GM20000 (cell line): ENCODE data around the gene TMEM244.
"Not testable (repeated sequence)": the region's sequence is repeated elsewhere in the genome, so short reads cannot be mapped to it uniquely, and the experiment has no call there.

Experiments
- DNase-seq: peaks from one replicate; pipeline ENCODE4 v3.0.0; 2012; ENCODE audit warnings: low spot score
- TF ChIP-seq, protein P1 (sequence below): IDR thresholded peaks from 2 replicates; pipeline ENCODE4 v1.5.1; 2012; ENCODE audit warnings: mild to moderate bottlenecking, control low read depth; ENCODE audit errors: extremely low read depth, missing control alignments

Gene TMEM244

DNA sequence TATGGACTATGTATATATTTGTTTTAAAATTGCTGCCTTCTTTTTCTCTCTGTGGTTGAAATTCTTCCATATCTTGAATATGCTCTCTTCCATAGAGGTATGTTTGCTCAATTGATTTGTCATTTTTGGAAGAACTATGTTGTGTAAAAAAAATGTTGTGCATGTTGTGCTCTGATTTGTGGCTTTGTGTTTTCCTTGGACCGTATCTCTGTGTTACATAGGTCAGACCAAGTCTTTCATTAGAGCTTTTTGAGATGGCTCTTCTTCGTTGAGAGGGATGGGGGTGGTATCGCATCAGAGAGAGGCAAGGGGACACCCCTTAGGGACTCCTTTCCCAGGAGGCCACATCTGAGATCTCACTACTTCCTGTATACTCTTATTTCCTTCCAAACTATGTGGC lies 43.8 kb downstream of the TMEM244 start:
- DNase-seq: no peak
- TF ChIP-seq, protein P1, sequence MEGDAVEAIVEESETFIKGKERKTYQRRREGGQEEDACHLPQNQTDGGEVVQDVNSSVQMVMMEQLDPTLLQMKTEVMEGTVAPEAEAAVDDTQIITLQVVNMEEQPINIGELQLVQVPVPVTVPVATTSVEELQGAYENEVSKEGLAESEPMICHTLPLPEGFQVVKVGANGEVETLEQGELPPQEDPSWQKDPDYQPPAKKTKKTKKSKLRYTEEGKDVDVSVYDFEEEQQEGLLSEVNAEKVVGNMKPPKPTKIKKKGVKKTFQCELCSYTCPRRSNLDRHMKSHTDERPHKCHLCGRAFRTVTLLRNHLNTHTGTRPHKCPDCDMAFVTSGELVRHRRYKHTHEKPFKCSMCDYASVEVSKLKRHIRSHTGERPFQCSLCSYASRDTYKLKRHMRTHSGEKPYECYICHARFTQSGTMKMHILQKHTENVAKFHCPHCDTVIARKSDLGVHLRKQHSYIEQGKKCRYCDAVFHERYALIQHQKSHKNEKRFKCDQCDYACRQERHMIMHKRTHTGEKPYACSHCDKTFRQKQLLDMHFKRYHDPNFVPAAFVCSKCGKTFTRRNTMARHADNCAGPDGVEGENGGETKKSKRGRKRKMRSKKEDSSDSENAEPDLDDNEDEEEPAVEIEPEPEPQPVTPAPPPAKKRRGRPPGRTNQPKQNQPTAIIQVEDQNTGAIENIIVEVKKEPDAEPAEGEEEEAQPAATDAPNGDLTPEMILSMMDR: no peak

DNA sequence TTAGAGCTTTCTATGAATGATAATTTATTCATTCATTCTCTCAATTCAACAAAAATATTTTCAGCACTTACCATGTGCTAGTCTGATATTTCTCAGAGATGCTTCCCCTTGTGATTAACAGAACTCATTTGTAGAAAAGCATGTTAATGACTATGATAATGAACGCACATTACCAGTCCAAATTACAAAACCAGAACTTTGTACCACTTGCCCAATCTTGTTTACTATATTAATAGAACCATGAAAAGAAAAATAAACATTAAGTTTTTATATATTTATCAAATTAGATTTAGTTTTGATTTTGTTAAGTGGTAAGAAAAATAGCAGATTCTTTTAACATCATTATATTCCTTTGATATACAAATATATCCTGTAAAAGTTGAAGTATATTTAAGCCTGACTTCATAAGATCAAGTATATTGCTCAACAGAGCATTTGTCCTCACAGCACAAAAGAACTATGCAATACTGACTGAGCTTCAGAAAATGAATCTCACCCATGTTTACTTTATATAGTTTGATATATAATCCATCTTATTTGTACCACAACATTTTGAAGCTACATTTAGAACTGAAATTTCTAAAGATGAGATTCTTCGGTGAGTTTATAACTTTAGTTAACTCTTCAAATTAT lies 48.9 kb downstream of the TMEM244 start:
- TF ChIP-seq, protein P1: no peak
- no peak for DNase-seq

DNA sequence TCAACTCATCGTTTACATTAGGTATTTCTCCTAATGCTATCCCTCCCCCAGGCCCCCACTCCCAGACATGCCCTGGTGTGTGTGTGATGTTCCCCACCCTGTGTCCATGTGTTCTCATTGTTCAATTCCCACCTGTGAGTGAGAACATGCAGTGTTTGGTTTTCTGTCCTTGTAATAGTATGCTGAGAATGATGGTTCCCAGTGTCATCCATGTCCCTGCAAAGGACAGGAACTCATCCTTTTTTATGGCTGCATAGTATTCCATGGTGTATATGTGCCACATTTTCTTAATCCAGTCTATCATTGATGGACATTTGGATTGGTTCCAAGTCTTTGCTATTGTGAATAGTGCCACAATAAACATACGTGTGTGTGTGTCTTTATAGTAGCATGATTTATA lies 54.0 kb downstream of the TMEM244 start:
- DNase-seq: not testable (repeated sequence)

DNA sequence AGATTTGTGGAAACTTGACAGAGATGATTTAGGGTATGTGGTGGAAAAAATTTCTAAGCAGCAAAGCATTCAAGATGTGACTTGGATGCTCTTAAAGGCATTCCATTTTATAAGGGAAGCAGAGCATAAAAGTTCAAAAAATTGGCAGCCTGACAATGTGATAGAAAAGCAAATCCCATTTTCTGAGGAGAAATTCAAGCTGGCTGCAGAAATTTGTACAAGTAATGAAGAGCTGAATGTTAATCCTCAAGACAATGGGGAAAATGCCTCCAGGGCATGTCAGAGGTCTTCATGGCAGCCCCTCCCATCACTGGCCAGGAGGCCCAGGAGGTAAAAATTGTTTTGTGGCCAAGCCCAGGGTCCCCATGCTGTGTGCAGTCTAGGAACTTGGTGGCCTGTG lies 58.2 kb downstream of the TMEM244 start:
- DNase-seq: not testable (repeated sequence)

DNA sequence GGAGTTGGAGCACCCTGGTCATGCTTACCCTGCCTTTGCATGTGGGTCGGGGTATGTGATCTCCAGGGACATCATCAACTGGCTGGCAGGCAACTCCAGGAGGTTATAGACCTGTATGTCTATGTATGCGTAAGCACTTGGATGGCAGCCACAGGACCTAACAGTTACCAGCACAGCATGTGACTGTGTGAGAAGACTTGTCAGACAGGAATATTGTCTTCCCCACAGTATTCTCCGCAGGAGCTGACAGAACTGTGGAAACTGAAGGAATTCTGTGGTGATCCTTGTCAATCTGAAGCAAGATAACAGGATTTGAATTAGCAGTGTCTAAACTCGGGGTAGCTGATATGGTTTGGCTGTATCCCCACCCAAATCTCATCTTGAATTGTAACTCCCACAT lies 59.2 kb downstream of the TMEM244 start:
- TF ChIP-seq, protein P1: no peak
- DNase-seq: no peak

DNA sequence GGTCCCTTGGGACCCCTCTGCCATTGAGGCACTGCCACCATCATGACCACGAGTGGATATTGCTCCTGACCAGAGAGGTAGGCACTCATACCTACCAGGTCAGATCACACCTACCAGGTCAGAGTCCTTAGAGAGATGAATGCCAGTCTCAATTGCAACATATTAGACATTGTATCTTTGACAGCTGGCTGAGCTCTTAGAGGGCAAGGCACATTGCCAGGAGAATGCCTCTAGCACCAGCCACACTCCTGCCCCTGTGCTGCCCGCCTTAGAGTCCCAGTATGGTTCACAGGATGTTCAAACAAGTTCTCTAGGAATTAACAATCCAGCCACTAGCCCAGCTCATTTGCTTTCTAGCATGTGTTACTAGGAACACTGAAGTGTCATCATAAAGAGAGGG lies 65.9 kb downstream of the TMEM244 start:
- TF ChIP-seq, protein P1: no peak

DNA sequence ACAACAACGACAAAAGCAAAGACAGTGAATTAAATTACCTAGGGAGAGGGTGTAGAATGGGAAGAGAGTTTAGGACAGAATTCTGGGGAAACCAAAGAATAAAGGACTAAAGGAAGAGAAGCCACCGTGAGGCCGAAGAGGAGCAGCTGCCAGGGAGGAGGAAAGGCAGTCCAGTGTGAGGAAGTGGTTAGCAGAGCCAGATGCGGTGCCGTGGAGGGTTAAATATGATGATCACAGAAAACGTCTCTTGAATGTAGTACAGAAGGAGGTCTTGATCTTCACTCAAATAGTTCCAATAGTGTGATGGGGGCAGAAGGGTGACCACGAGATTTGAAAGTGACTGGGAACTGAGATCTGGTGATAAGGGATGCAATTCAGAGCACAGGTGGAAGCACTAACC lies 67.7 kb downstream of the TMEM244 start:
- TF ChIP-seq, protein P1: no peak
- no peak for DNase-seq

More for the DNA sequence above, 65.9 kb downstream of the TMEM244 start:
- DNase-seq: no peak

DNA sequence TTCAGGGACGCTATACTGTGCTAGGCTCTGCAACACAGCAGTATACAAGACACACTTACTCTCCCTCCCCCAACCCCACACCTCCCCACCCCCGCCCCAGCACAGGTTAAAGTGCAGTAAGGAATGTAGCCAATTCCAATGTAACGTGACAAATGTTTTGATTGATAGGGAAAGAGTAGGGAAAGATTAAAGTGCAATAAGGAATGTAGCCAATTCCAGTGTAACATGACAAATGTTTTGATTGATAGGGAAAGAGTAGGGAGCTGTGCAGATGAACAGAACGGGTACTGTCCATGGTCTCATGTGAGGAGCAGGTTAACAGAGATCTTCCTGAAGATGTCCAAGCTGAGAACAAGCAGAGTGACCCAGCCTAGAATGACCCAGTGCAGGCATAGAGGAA lies 69.1 kb downstream of the TMEM244 start:
- TF ChIP-seq, protein P1: no peak
- DNase-seq: no peak
